NB4 (cell line): ENCODE data around the gene GAA.

ENCODE experiments used
- DNase-seq: peaks from one replicate; pipeline ENCODE4 v3.0.0; 2010; ENCODE audit warnings: low read depth
- H3K4me3 ChIP-seq: one replicate; pipeline ENCODE4 v1.5.1; 2011; ENCODE audit warnings: mild to moderate bottlenecking, low read depth, low read length, moderate library complexity
- MYC ChIP-seq: IDR thresholded peaks from 2 replicates; pipeline ENCODE4 v1.6.1; 2011; ENCODE audit warnings: low read depth, low read length
- POLR2A ChIP-seq: IDR thresholded peaks from 2 replicates; pipeline ENCODE4 v1.6.1; 2011; ENCODE audit warnings: mild to moderate bottlenecking; ENCODE audit not compliant: insufficient read length; ENCODE audit errors: extremely low read depth
- TF ChIP-seq, protein P1 (sequence below): IDR thresholded peaks from one replicate; pipeline ENCODE4 v1.5.1; 2012; ENCODE audit warnings: low read depth, low read length
- TF ChIP-seq, protein P2 (sequence below): IDR thresholded peaks from 2 replicates; pipeline ENCODE4 v1.6.1; 2011; ENCODE audit warnings: low read depth, low read length

Gene GAA

DNA sequence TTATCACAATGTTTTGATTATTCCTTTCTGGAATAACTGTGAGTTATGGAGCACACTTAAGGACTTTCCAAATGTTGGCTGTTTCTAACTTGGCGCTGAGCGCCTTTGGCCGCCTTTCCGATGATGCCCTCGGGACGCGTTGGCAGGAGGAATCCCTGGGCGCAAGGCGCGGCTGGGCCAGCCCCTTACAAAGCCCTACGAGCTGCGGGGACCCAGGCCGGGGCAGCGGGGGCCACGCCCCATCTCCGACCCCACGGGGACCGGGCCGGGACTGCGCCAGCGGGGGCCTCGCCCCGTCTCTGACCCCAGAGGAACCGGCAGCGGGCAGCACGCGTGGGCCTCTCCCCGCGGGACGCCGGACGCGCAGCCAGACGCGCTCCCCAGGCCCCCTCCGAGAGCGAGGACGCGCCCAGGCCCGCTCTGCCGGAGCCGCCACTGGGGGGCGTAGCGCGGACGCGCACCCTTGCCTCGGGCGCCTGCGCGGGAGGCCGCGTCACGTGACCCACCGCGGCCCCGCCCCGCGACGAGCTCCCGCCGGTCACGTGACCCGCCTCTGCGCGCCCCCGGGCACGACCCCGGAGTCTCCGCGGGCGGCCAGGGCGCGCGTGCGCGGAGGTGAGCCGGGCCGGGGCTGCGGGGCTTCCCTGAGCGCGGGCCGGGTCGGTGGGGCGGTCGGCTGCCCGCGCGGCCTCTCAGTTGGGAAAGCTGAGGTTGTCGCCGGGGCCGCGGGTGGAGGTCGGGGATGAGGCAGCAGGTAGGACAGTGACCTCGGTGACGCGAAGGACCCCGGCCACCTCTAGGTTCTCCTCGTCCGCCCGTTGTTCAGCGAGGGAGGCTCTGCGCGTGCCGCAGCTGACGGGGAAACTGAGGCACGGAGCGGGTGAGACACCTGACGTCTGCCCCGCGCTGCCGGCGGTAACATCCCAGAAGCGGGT lies at the start of gene GAA:
Gene GAA (plus strand): TSS at position 571 of the 935 bp plus-strand sequence. CDS start 3,006 bp downstream, outside the sequence.
- peak; percentile 50 for TF ChIP-seq POLR2A
- TF ChIP-seq, protein P1, sequence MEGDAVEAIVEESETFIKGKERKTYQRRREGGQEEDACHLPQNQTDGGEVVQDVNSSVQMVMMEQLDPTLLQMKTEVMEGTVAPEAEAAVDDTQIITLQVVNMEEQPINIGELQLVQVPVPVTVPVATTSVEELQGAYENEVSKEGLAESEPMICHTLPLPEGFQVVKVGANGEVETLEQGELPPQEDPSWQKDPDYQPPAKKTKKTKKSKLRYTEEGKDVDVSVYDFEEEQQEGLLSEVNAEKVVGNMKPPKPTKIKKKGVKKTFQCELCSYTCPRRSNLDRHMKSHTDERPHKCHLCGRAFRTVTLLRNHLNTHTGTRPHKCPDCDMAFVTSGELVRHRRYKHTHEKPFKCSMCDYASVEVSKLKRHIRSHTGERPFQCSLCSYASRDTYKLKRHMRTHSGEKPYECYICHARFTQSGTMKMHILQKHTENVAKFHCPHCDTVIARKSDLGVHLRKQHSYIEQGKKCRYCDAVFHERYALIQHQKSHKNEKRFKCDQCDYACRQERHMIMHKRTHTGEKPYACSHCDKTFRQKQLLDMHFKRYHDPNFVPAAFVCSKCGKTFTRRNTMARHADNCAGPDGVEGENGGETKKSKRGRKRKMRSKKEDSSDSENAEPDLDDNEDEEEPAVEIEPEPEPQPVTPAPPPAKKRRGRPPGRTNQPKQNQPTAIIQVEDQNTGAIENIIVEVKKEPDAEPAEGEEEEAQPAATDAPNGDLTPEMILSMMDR = peak; percentile 45
- TF ChIP-seq, protein P2, sequence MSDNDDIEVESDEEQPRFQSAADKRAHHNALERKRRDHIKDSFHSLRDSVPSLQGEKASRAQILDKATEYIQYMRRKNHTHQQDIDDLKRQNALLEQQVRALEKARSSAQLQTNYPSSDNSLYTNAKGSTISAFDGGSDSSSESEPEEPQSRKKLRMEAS = peak; percentile 87
- no peak; the same call in 1 of the 2 replicates for TF ChIP-seq MYC
- H3K4me3 ChIP-seq = peak within 1 kb of the TSS; percentile 78
- DNase-seq = peak; percentile 83

DNA sequence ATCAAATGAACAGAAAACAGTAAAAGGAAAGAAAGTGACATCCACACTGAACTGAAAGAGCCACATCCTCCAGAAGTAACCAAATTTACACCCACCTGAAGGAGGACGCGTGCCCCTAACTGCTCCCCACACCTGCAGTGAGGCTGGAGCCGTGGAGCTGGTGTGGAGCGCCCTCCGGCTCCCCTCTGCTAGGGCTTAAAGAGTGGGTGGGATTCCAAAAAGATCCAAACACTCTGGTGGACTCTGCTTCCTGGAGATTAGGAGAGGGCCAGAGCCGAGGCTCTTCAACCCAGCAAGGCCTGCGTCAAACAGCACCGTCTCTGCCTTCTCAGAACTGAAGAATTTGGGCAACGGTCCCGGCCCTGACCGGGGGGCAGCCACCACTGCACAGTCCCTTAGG lies 49.7 kb upstream of the GAA start:
- TF ChIP-seq, protein P1 = no peak
- TF ChIP-seq MYC = no peak
- no peak for DNase-seq
- H3K4me3 ChIP-seq = no peak overlapping the region

DNA sequence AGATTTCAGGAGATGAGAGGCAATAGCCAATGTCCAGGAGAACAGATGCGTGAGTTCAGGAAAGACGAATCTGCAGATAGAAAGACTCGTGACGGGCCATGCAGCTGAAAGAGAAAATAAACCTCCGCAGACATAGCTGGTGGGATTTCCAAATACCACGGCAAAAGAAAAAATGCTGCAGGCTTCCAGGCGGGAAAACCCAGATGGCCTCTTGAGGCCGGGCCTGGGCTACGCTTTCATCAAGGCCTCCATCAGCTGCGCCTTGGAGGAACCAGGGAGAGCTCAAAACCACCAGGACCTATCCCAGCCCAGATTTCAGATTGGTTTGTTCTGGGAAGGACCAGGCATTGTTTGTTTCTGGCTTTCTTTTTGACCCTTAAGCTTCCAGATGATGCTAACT lies 48.3 kb upstream of the GAA start:
- TF ChIP-seq MYC (no peak), POLR2A (no peak)
- TF ChIP-seq, protein P2 = no peak
- TF ChIP-seq, protein P1 = no peak
- DNase-seq = no peak
- no peak overlapping the region for H3K4me3 ChIP-seq

DNA sequence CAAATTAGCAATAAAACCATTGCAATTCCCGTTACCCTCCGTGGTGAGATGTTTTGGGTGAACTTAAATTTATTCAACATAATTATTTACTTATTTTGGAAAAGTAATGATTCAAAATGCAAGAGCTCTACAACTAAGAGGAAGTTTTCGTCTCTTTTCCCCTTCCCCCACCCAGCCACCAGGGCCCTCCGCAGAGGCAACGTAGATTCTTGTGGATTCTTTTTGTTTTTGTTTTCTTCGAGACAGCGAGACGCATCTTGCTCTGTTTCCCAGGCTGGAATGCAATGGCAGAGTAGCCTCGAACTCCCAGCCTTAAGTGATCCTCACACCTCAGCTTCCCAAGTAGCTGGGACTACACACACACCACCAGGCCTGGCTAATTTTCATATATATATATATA lies 45.8 kb upstream of the GAA start:
- TF ChIP-seq MYC (no peak), POLR2A (no peak)
- TF ChIP-seq, protein P1 = no peak
- TF ChIP-seq, protein P2 = no peak
- DNase-seq = no peak
- no peak overlapping the region for H3K4me3 ChIP-seq

DNA sequence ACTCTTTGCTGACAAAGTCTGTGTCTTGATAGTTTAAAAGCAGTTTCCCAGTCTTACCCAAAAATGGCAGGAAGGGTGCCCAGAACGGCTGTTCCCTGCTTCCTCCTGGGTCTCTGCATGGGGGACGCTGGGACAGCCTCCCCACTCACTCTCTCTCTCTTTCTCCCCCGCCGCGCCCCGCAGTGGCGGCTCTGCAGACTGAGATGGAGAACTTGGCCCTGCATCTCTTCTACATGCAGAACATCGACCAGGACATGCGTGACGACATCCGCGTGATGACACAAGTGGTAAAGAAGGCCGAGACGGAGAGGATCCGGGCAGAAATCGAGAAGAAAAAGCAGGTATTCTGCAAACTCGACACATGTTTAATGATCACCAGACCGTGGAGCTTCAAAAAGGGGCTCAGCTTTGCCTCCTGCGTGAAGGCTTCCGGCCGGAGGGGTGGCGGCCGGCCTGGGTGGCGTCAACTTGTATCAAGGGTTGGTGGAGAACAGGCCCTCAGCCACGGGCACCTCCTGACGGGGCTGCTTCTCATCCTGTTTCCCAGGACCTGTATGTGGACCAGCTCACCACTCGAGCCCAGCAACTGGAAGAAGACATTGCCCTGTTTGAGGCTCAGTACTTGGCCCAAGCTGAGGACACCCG lies 42.9 kb upstream of the GAA start:
- DNase-seq = no peak
- TF ChIP-seq, protein P2 = no peak
- TF ChIP-seq, protein P1 = no peak
- TF ChIP-seq MYC = no peak
- no peak for TF ChIP-seq POLR2A
- H3K4me3 ChIP-seq = no peak overlapping the region
